Measurements from ENCODE around the gene INPP5A. TPM values are rescaled to one million over a fixed set of nuclear protein-coding genes. Genes with fewer than 3 reads are reported as not detected.
"Not testable (repeated sequence)": the region's sequence is repeated elsewhere in the genome, so short reads cannot be mapped to it uniquely, and the experiment has no call there.

INPP5A gene
- total RNA-seq, 2 experiments from 2014 or later: 9.1 to 9.9 TPM

DNA sequence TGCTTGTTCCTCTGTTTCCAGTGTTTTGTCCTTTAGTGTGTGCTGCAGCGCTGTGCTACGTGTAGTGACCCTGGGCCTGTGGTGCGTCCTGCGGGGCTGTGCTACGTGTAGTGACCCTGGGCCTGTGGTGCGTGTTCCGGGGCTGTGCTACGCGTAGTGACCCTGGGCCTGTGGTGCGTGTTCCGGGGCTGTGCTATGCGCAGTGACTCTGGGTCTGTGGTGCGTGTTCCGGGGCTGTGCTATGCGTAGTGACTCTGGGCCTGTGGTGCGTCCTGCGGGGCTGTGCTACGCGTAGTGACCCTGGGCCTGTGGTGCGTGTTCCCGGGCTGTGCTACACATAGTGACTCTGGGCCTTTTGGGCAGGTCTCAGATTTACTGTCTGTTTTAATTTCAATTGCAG lies 60.1 kb downstream of the INPP5A start:
- Mint-ChIP-seq H3K4me3 (no peak overlapping the region), H3K27ac (no peak overlapping the region), H3K27me3 (no peaks in the 10 kb centered on the region), H3K4me1 (peaks cover 25% of the 10 kb centered on the region), H3K9me3 (peaks cover 44% of the 10 kb centered on the region), H3K36me3 (ENCODE audit: low read depth) (peaks cover 21% of the 10 kb centered on the region)
- ChIA-PET POLR2A (no interaction called here), CTCF (interaction anchor here (0.7 kb wide), 1 partner anchor 18 kb away, joined by 3 read pairs; no protein-coding TSS in a partner anchor)
- no peak for DNase-seq

DNA sequence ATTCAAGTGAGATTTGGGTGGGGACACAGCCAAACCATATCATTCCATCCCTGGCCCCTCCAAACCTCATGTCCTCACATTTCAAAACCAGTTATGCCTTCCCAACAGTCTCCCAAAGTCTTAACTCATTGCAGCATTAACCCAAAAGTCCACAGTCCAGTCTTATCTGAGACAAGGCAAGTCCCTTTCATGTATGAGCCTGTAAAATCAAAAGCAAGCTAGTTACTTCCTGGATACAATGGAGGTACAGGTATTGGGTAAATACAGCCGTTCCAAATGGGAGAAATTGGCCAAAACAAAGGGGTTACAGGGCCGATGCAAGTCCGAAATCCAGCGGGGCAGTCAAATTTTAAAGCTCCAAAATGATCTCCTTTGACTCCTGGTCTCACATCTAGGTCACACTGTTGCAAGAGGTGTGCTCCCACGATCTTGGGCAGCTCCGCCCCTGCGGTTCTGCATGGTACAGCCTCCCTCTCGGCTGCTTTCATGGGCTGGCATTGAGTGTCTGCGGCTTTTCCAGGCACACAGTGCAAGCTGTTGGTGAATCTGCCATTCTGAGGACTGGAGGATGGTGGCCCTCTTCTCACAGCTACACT lies 61.5 kb downstream of the INPP5A start:
- POLR2A ChIA-PET, CTCF ChIA-PET, H3K27ac Mint-ChIP-seq, H3K4me3 Mint-ChIP-seq, H3K27me3 Mint-ChIP-seq, DNase-seq: not testable (repeated sequence)
- H3K36me3 Mint-ChIP-seq (ENCODE audit: low read depth): peaks cover 19% of the 10 kb centered on the region
- H3K9me3 Mint-ChIP-seq: peaks cover 43% of the 10 kb centered on the region
- peaks cover 11% of the 10 kb centered on the region for H3K4me1 Mint-ChIP-seq

DNA sequence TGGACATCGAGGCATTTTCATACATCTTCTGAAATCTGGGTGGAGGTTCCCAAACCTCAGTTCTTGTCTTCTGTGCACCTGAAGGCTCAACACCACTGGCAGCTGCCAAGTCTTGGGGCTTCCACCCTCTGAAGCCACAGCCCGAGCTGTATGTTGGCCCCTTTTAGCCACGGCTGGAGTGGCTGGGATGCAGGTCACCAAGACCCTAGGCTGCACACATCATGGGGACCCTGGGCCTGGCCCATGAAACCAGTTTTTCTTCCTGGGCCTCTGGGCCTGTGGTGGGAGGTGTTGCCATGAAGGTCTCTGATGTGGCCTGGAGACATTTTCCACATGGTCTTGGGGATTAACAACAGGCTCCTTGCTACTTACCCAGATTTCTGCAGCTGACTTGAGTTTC lies 62.1 kb downstream of the INPP5A start:
- H3K27ac Mint-ChIP-seq: no peak overlapping the region
- H3K36me3 Mint-ChIP-seq (ENCODE audit: low read depth): peaks cover 19% of the 10 kb centered on the region
- H3K4me1 Mint-ChIP-seq: peaks cover 7% of the 10 kb centered on the region
- POLR2A ChIA-PET: no interaction called here
- peaks cover 47% of the 10 kb centered on the region for H3K9me3 Mint-ChIP-seq
- CTCF ChIA-PET: no interaction called here
- no peaks in the 10 kb centered on the region for H3K27me3 Mint-ChIP-seq
- DNase-seq: no peak
- no peak overlapping the region for H3K4me3 Mint-ChIP-seq

DNA sequence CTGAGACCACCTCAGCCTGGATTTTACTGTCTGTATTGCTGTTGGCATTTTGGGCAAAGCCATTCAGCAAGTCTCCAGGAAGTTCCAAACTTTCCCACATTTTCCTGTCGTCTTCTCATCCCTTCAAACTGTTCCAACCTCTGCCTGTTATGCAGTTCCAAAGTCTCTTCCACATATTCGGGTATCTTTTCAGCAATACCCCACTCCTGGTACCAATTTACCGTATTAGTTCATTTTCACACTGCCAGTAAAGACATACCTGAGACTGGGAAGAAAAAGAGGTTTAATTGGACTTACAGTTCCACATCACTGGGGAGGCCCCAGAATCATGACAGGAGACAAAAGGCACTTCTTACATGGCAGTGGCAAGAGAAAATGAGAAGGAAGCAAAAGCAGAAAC lies 62.8 kb downstream of the INPP5A start:
- peaks cover 19% of the 10 kb centered on the region for H3K36me3 Mint-ChIP-seq (ENCODE audit: low read depth)
- H3K4me1 Mint-ChIP-seq: peaks cover 7% of the 10 kb centered on the region
- CTCF ChIA-PET: no interaction called here
- H3K4me3 Mint-ChIP-seq: no peak overlapping the region
- no peak for DNase-seq
- H3K9me3 Mint-ChIP-seq: peaks cover 47% of the 10 kb centered on the region
- no peaks in the 10 kb centered on the region for H3K27me3 Mint-ChIP-seq
- no peak overlapping the region for H3K27ac Mint-ChIP-seq
- POLR2A ChIA-PET: no interaction called here

DNA sequence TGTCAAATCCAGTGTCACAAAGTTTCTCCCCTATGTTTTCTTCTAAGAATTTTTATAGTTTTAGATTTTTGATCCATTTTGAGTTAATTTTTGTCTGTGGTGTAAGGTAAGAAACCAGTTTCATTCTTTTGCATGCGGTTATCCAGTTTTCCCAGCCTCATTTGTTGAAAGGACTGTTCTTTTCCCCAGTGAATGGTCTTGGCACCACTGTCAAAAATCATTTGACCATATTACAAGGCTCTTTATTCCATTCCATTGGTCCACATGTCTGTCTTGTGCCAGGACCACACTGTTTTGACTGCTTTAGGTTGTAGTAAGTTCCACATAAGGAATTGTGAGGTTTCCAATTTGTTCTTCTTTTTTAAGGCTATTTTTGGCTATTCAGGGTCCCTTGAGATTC lies 64.0 kb downstream of the INPP5A start:
- POLR2A ChIA-PET: no interaction called here
- Mint-ChIP-seq H3K27ac (no peak overlapping the region), H3K4me3 (no peak overlapping the region), H3K36me3 (ENCODE audit: low read depth) (peaks cover 19% of the 10 kb centered on the region), H3K4me1 (peaks cover 7% of the 10 kb centered on the region), H3K27me3 (no peaks in the 10 kb centered on the region), H3K9me3 (peaks cover 47% of the 10 kb centered on the region)
- DNase-seq: no peak
- CTCF ChIA-PET: no interaction called here

DNA sequence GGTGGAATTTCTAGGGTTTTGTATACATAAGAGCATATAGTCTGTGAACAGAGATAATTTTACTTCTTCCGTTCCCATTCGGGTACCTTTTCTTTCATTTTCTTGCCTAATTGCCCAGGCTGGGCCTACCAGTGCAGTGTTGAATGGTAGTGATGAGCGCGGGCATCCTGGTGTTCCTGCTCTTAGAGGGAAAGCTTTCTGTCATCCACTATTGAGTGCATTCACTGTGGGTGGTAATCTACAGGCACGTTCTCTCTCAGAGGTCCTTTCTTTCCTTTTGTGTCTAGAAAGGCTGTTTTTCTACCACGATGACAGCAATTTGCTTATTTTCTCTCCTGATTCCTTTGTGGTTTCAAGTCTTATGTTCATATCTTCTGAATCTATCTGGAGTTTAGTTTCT lies 65.0 kb downstream of the INPP5A start:
- ChIA-PET CTCF (no interaction called here), POLR2A (no interaction called here)
- H3K27ac Mint-ChIP-seq: no peak overlapping the region
- H3K4me3 Mint-ChIP-seq: no peak overlapping the region
- H3K4me1 Mint-ChIP-seq: peaks cover 2% of the 10 kb centered on the region
- no peaks in the 10 kb centered on the region for H3K27me3 Mint-ChIP-seq
- peaks cover 19% of the 10 kb centered on the region for H3K36me3 Mint-ChIP-seq (ENCODE audit: low read depth)
- peaks cover 41% of the 10 kb centered on the region for H3K9me3 Mint-ChIP-seq
- DNase-seq: no peak

DNA sequence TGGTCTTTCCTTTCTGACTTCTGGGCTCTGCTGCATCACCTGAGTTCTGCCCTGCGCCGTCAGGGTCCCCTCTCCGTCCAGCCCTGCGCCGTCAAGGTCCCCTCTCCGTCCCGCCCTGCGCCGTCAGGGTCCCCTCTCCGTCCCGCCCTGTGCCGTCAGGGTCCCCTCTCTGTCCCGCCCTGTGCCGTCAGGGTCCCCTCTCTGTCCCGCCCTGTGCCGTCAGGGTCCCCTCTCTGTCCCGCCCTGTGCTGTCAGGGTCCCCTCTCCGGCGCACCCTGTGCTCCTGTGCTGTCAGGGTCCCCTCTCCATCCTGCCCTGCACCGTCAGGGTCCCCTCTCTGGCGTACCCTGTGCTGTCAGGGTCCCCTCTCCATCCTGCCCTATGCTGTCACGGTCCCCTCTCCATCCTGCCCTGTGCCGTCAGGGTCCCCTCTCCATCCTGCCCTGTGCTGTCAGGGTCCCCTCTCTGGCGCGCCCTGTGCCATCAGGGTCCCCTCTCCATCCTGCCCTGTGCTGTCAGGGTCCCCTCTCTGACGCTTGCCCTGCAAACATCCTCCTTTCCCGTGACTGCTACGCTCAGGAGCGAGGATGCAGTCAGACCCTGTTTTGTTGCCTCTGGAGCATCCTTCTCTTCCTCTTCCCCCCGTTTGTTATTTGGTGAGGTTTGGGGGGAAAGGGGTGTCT lies 66.4 kb downstream of the INPP5A start:
- peaks cover 34% of the 10 kb centered on the region for H3K9me3 Mint-ChIP-seq
- peaks cover 12% of the 10 kb centered on the region for H3K36me3 Mint-ChIP-seq (ENCODE audit: low read depth)
- no peaks in the 10 kb centered on the region for H3K27me3 Mint-ChIP-seq
- CTCF ChIA-PET: no interaction called here
- no peak for DNase-seq
- H3K4me3 Mint-ChIP-seq: no peak overlapping the region
- H3K4me1 Mint-ChIP-seq: peaks cover 2% of the 10 kb centered on the region
- POLR2A ChIA-PET: no interaction called here
- no peak overlapping the region for H3K27ac Mint-ChIP-seq

DNA sequence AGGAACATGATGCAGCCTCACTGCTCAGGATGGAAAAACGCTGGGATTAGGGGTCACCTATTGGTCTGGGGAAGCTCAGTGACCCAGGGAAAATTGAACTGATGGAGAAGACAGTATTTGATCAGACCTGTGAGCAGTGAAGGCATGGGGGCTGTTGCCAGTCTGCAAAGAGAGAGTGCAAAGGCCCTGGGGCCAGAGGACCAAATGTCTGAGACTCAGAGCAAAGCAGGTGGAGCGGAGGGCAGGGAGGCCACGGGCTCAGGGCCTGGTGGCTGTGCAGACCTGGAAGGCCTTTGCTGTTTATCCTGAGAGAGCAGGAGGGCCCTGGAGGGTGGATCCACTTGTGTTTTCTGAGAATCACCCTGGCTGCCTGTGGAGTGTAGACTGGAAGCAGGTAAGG lies 67.1 kb downstream of the INPP5A start:
- Mint-ChIP-seq H3K4me1 (peaks cover 2% of the 10 kb centered on the region), H3K9me3 (peaks cover 27% of the 10 kb centered on the region), H3K27me3 (no peaks in the 10 kb centered on the region), H3K27ac (no peak overlapping the region), H3K4me3 (no peak overlapping the region), H3K36me3 (ENCODE audit: low read depth) (peaks cover 11% of the 10 kb centered on the region)
- no peak for DNase-seq
- ChIA-PET POLR2A (no interaction called here), CTCF (no interaction called here)

DNA sequence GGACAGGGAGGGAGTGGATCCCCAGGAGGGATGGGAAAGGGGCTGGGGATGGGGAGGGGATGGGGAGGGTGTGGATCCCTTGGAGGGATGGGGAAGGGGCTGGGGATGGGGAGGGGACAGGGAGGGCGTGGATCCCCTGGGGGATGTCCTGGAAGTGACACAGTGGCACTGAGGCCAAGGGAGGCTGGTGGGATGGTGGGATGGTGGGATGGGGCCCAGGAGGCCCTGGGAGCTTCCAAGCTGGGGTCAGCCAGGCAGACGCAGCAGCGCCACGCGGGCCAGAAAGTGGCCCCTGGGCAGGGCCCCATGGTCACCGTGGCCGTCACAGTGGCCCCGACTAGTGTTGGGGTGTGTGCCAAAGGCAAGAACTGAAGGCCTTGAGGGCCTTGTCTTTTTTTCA lies 67.8 kb downstream of the INPP5A start:
- H3K4me1 Mint-ChIP-seq: peaks cover 2% of the 10 kb centered on the region

DNA sequence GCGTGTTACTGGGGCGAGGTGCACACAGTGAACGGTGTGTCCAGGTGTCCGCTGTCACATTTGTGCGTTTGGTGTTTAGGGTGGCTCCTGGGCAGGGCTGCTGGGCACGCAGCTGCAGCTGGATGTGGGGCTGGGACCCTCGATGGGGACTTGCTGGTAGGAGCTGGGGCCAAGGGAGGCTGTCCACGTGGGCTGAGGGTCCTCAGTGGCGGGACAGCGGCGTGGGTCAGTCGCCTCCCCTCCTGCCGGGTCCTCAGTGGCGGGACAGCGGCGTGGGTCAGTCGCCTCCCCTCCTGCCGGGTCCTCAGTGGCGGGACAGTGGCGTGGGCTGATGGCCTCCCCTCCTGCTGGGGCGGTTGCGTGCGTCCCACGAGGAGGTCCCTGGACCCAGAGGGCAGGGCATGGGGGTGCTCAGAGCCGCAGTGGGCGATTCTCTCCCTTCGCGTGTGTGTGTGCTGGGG lies 68.5 kb downstream of the INPP5A start:
- ChIA-PET CTCF (interaction anchor here (1.6 kb wide), 1 partner anchor 12 kb away, joined by 3 read pairs; no protein-coding TSS in a partner anchor), POLR2A (no interaction called here)
- Mint-ChIP-seq H3K4me1 (peaks cover 8% of the 10 kb centered on the region), H3K27me3 (no peaks in the 10 kb centered on the region), H3K9me3 (peaks cover 14% of the 10 kb centered on the region), H3K36me3 (ENCODE audit: low read depth) (peaks cover 3% of the 10 kb centered on the region), H3K27ac (no peak overlapping the region), H3K4me3 (no peak overlapping the region)
- no peak for DNase-seq

More for the DNA sequence above, 67.8 kb downstream of the INPP5A start:
- Mint-ChIP-seq H3K27ac (no peak overlapping the region), H3K36me3 (ENCODE audit: low read depth) (peaks cover 7% of the 10 kb centered on the region), H3K9me3 (peaks cover 20% of the 10 kb centered on the region), H3K27me3 (no peaks in the 10 kb centered on the region), H3K4me3 (no peak overlapping the region)
- CTCF ChIA-PET: no interaction called here
- no peak for DNase-seq
- POLR2A ChIA-PET: no interaction called here

DNA sequence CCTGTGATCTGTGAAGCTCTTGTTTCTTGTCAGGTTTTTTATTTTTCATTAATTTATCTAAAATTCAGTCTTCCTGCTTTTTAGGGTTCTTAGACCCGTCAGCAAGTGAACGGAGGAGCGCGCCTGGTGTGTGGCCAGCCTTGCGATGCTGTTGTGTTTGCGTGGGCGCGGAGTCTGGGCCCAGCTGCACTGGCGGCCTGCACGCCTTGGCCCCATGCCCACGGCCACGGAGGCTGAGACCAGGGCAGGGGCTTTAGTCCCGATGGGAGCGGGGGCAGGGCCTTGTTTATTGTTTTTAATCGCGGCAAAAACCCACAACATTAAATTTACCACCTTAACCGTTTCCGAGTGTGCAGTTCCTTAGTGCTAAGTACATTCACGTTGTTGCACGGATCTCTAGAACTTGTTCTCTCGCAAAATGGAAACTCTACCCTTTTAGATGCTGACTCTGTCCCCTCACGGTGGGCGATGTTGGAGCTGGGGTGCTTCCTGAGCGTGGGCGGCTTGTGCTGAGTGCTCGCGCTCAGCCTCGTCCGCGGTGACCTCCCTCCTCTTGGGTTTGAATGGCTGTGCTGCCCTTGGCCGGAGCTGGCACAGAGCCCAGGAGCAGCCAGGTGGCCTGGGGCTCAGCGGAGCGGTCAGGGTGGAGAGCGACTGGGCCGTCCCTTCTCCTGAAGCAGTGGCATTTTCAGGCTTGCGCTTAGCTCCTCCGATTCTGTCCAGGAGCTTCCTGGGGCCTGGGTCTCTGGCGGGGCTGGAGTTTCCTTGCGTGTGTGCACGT lies 69.1 kb downstream of the INPP5A start:
- peaks cover 9% of the 10 kb centered on the region for H3K9me3 Mint-ChIP-seq
- H3K4me1 Mint-ChIP-seq: peaks cover 8% of the 10 kb centered on the region
- no peaks in the 10 kb centered on the region for H3K27me3 Mint-ChIP-seq
- POLR2A ChIA-PET: no interaction called here
- no peak overlapping the region for H3K4me3 Mint-ChIP-seq
- no peaks in the 10 kb centered on the region for H3K36me3 Mint-ChIP-seq (ENCODE audit: low read depth)
- CTCF ChIA-PET: interaction anchor here (0.9 to 1.6 kb wide), 2 partner anchors 12 to 28 kb away, joined by 3 read pairs; no protein-coding TSS in a partner anchor
- DNase-seq: no peak
- no peak overlapping the region for H3K27ac Mint-ChIP-seq

DNA sequence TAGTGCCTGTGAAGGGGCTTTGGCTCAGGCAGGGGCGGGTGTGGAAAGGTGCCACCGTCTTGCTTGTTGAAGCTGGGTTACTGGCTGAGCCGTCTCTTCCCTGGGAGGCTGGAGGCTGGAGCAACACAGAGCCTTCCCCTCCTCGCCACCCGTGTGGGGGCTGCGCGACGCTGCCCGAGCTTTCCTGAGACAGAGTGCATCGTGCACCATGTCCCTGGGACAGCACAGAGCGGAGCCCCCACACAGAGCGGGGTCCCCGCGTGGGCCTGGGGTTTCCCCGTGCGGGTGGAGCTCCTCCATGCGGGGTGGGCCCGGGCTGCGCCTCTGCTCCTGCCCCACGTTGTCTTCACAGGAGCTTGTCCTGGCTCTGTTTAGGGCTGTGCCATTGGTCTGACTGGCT lies 69.9 kb downstream of the INPP5A start:
- ChIA-PET CTCF (interaction anchor here (0.9 to 1.6 kb wide), 2 partner anchors 11 to 29 kb away, joined by 3 read pairs; no protein-coding TSS in a partner anchor), POLR2A (no interaction called here)
- DNase-seq: no peak
- Mint-ChIP-seq H3K4me3 (no peak overlapping the region), H3K27ac (no peak overlapping the region), H3K27me3 (peaks cover 1% of the 10 kb centered on the region), H3K36me3 (ENCODE audit: low read depth) (no peaks in the 10 kb centered on the region), H3K9me3 (peaks cover 5% of the 10 kb centered on the region), H3K4me1 (peaks cover 11% of the 10 kb centered on the region)

DNA sequence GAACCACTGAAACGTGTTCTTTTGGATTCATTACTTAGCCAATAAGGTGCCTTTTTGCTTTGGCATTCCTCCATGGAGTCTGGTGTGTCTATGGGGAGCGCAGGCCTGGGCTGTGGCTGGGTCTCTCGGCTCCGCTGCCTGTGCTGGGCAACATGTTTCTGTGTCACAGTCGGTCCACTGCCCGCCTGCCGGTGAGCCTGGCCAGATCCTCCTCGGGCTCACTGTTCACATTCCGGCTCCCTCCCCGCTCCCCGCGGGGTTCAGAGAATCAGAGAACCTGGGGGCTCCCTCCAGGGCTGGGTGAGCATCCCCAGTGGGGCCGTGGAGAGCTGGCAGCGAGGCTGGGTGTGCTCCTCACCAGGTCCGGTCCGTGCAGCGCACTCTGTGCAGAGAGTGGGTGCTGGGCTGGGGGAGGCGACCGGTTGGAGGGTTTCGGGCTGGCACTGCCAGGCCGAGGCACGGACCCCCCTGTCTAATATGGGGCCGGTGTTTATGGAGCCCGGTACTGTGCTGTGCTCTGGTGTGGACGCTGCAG lies 70.4 kb downstream of the INPP5A start:
- H3K27ac Mint-ChIP-seq: no peak overlapping the region
- peaks cover 11% of the 10 kb centered on the region for H3K4me1 Mint-ChIP-seq
- no peaks in the 10 kb centered on the region for H3K36me3 Mint-ChIP-seq (ENCODE audit: low read depth)
- H3K4me3 Mint-ChIP-seq: no peak overlapping the region
- peaks cover 5% of the 10 kb centered on the region for H3K9me3 Mint-ChIP-seq
- no peak for DNase-seq
- H3K27me3 Mint-ChIP-seq: peaks cover 1% of the 10 kb centered on the region
- ChIA-PET POLR2A (no interaction called here), CTCF (no interaction called here)

All from activated CD4-positive, alpha-beta T cell treated with anti-CD3 and anti-CD28 coated beads, Interleukin-2, amount 10 ng/mL, durations not matched to agents 7 days and 5 days (primary cell).